Gastroesophageal sphincter (tissue), 4 donors: ENCODE results near the gene CNKSR3. TPM values are rescaled to one million over a fixed set of nuclear protein-coding genes. Genes with fewer than 3 reads are reported as not detected.

ENCODE experiments used
- ATAC-seq: fragments of 150-250 bp; one replicate; pipeline ENCODE4 v1.9.1; 2016; ENCODE audit warnings: mild to moderate bottlenecking, moderate library complexity
- H3K27ac ChIP-seq, 4 donors: fragments of 200-600 bp; sonication (generic) in 3 of 4; 1 replicate in 3 of 4; 2 replicates in 1 of 4; pipeline ENCODE4 v1.5.1; 2016 to 2019
- H3K27me3 ChIP-seq: fragments of 200-600 bp; sonication (generic); one replicate; pipeline ENCODE4 v1.5.1; 2019
- H3K36me3 ChIP-seq, 2 donors: fragments of 200-600 bp; sonication (generic); one replicate each; pipeline ENCODE4 v1.5.1; 2019; ENCODE audit warnings: control low read depth in 1 of 2
- H3K4me1 ChIP-seq, 3 donors: fragments of 200-600 bp; sonication (generic); 1 replicate in 2 of 3; 2 replicates in 1 of 3; pipeline ENCODE4 v1.5.1; 2016 to 2019; ENCODE audit warnings: control low read depth in 2 of 3
- H3K4me3 ChIP-seq, 2 donors: fragments of 200-600 bp; sonication (generic); one replicate each; pipeline ENCODE4 v1.5.1; 2019; ENCODE audit warnings: mild to moderate bottlenecking in 1 of 2, moderate library complexity in 1 of 2
- H3K9me3 ChIP-seq, 3 donors: fragments of 200-600 bp; sonication (generic); one replicate each; pipeline ENCODE4 v1.5.1; 2017 to 2019; ENCODE audit warnings: control low read depth in 2 of 3
- EP300 ChIP-seq: sonication (generic); formaldehyde crosslinking; IDR thresholded peaks from one replicate; pipeline ENCODE4 v1.6.1; 2017; ENCODE audit warnings: antibody characterized with exemption, mild to moderate bottlenecking
- POLR2A ChIP-seq, 2 donors: fragments of 450-650 bp; IDR thresholded peaks; one replicate each; pipeline ENCODE4 v1.6.1; 2017; ENCODE audit warnings: antibody characterized with exemption in 2 of 2, mild to moderate bottlenecking in 2 of 2, moderate library complexity in 1 of 2
- POLR2AphosphoS5 ChIP-seq: sonication (generic); formaldehyde crosslinking; IDR thresholded peaks from one replicate; pipeline ENCODE4 v1.6.1; 2017; ENCODE audit warnings: antibody characterized with exemption
- WGBS, 2 donors: methylation state at CpG; one replicate each; pipeline ENCODE4 v1.1.5; 2018; ENCODE audit warnings: low coverage in 1 of 2; 5-methylcytosine and 5-hydroxymethylcytosine counted together
- total RNA-seq, 4 donors: library from RNA; depleted of rRNA; stranded (reverse); fragments of >200 nt; gene quantifications; one replicate each; pipeline ENCODE4 v1.1.0, GENCODE V29; 2016
- TF ChIP-seq, protein P1 (sequence below), 4 experiments: fragments of 200-600 bp in 2 of 4; fragments of 450-650 bp in 2 of 4; sonication (generic) in 1 of 4; IDR thresholded peaks; one replicate each; pipeline ENCODE4 v1.5.1; 2017 to 2019; ENCODE audit warnings: antibody characterized with exemption in 4 of 4, mild to moderate bottlenecking in 2 of 4, moderate library complexity in 2 of 4

The CNKSR3 gene
- total RNA-seq, 4 donors from 2014 or later: 12.9 to 28.9 (median 16.0) TPM

DNA sequence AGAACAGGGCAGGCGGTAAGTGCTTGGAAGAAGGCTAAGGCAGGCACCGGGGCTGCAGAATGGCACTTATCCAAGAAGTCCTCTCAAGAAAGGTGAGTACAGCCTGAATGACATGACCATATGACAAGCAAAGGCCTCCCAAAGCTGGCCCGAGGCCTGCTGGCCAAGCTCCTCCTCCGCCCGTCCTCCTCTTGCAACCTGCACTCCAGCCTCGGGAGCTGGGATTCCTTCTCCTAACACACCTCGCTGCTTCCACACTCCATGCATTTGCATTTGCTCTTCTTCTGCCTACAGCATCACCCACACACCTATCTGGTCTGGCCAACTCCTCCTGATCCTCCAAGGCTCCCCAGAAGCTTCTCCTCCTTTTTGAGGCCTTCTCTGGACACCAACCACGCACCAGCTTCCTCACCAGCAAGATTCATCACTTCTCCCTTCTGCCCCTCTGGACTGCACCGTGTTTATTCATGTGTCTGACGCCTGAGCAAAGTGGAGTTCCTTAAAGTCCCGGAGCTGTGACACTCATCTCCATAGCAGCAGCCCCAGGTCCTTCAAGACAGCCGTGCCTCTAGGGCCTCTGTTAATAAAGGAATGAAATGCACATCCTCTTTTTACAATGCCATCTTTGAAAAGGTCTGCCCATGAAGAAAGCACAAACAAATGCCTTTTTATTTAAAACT lies 32.3 kb downstream of the CNKSR3 start:
- H3K9me3 ChIP-seq: no peaks in the 10 kb centered on the region
- H3K27ac ChIP-seq: peak overlapping the region; percentile 68 to 79 (median 76)
- no peak for ATAC-seq
- no peak overlapping the region for H3K4me3 ChIP-seq
- WGBS, 2 donors: 52 to 53% methylated on average over 7 to 9 of the region's 12 CpGs
- no peaks in the 10 kb centered on the region for H3K27me3 ChIP-seq
- no peaks in the 10 kb centered on the region for H3K36me3 ChIP-seq
- TF ChIP-seq POLR2A (IDR thresholded peaks at IDR 0.05) (no peak), POLR2AphosphoS5 (no peak)
- TF ChIP-seq, protein P1, sequence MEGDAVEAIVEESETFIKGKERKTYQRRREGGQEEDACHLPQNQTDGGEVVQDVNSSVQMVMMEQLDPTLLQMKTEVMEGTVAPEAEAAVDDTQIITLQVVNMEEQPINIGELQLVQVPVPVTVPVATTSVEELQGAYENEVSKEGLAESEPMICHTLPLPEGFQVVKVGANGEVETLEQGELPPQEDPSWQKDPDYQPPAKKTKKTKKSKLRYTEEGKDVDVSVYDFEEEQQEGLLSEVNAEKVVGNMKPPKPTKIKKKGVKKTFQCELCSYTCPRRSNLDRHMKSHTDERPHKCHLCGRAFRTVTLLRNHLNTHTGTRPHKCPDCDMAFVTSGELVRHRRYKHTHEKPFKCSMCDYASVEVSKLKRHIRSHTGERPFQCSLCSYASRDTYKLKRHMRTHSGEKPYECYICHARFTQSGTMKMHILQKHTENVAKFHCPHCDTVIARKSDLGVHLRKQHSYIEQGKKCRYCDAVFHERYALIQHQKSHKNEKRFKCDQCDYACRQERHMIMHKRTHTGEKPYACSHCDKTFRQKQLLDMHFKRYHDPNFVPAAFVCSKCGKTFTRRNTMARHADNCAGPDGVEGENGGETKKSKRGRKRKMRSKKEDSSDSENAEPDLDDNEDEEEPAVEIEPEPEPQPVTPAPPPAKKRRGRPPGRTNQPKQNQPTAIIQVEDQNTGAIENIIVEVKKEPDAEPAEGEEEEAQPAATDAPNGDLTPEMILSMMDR (IDR thresholded peaks at IDR 0.05): no peak
- peaks cover 0 to 66% (median 19%) of the 10 kb centered on the region in 3 donors for H3K4me1 ChIP-seq

- Histone ChIP-seq H3K27me3 (no peaks in the 10 kb centered on the region), H3K4me3 (no peak overlapping the region), H3K36me3 (no peaks in the 10 kb centered on the region), H3K9me3 (no peaks in the 10 kb centered on the region), H3K27ac (peak overlapping the region in 2 of 4 donors; percentile 74 to 79), H3K4me1 (peaks cover 0 to 58% (median 7%) of the 10 kb centered on the region in 3 donors)
- WGBS, 2 donors: 84 to 91% methylated on average over 2 to 4 of the region's 4 CpGs
- TF ChIP-seq POLR2AphosphoS5 (no peak), EP300 (no peak), POLR2A (IDR thresholded peaks at IDR 0.05) (no peak)
- TF ChIP-seq, protein P1 (IDR thresholded peaks at IDR 0.05): no peak
- no peak for ATAC-seq
These were observed 34.0 kb downstream of the CNKSR3 start for GRCh38 chr6:154476494-154476893.

DNA sequence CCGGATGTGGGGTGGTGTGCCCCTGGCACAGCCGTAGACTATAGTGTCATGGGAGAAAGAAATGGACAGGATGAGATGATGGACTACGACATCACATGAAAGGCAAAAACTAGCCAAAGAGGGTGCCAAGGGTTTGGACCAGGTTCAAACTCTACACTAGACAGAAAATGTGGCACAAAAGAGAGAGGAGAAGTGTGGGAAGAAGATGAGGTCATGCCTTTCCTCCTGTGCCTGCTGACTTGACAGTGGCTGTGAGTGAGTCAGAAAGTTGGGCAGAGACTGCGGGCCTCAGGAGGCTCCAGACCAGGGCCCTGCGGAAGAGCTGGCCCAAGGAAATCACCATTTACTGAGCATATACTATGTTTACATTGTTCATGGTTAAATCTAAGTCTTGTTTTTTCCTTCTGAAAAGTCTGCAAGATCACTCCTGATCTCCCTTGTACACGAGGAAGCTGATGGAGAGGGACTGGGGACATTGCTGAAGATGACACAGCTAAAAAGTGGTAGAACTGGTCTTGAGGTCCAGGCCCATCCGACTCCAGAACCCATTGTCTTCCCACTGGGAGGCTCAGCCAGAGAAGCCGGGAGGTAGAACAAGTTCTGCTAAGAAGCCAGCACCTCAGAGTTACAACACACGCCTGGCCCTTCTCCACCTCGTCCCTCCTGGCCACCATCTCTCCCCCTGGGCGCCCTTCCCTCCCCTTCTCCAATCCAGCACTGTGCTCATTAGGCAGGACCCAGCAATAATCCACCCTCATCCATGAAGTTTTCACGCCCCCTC lies 35.6 kb downstream of the CNKSR3 start:
- TF ChIP-seq POLR2A (IDR thresholded peaks at IDR 0.05) (no peak), EP300 (no peak), POLR2AphosphoS5 (no peak)
- TF ChIP-seq, protein P1 (IDR thresholded peaks at IDR 0.05): no peak
- Histone ChIP-seq H3K36me3 (no peaks in the 10 kb centered on the region), H3K27me3 (no peaks in the 10 kb centered on the region), H3K9me3 (no peaks in the 10 kb centered on the region), H3K27ac (peak overlapping the region in 2 of 4 donors; percentile 37 to 79), H3K4me1 (peaks cover 0 to 50% (median 6%) of the 10 kb centered on the region in 3 donors), H3K4me3 (no peak overlapping the region)
- 74 to 78% methylated on average over 8 to 10 of the region's 12 CpGs for WGBS, 2 donors
- ATAC-seq: peak; percentile 37

DNA sequence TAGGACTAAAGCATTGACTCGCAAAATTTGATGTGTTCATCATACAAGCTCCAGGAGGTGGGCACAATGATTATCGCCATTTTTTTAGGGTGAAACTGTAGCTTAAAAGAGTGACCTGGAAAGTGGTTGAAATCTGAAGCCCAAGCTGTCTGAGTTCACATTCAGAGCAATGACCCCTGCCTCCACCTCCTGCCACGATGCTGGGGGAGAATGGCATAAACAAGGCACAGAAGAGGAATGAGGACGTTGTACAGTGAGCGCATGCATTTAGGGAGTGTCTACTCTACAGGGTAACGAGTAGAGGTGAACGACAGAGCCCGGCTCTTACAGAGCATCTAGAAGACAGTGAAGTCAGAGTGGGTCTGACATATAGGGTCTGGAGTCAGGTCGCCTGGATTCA lies 37.2 kb downstream of the CNKSR3 start:
- no peak overlapping the region for H3K4me3 ChIP-seq
- TF ChIP-seq, protein P1 (IDR thresholded peaks at IDR 0.05): no peak
- TF ChIP-seq POLR2AphosphoS5: no peak
- TF ChIP-seq POLR2A (IDR thresholded peaks at IDR 0.05): no peak
- no peak for TF ChIP-seq EP300
- H3K9me3 ChIP-seq: no peaks in the 10 kb centered on the region
- H3K27me3 ChIP-seq: no peaks in the 10 kb centered on the region
- H3K27ac ChIP-seq: peak overlapping the region in 2 of 4 donors; percentile 2 to 29
- H3K4me1 ChIP-seq: peaks cover 0 to 35% (median 6%) of the 10 kb centered on the region in 3 donors
- ATAC-seq: no peak
- WGBS, 2 donors: 82 to 97% methylated on average over 5 to 9 of the region's 9 CpGs
- H3K36me3 ChIP-seq: no peaks in the 10 kb centered on the region
